ENCODE measurements around the gene CLK4.

Gene CLK4

DNA sequence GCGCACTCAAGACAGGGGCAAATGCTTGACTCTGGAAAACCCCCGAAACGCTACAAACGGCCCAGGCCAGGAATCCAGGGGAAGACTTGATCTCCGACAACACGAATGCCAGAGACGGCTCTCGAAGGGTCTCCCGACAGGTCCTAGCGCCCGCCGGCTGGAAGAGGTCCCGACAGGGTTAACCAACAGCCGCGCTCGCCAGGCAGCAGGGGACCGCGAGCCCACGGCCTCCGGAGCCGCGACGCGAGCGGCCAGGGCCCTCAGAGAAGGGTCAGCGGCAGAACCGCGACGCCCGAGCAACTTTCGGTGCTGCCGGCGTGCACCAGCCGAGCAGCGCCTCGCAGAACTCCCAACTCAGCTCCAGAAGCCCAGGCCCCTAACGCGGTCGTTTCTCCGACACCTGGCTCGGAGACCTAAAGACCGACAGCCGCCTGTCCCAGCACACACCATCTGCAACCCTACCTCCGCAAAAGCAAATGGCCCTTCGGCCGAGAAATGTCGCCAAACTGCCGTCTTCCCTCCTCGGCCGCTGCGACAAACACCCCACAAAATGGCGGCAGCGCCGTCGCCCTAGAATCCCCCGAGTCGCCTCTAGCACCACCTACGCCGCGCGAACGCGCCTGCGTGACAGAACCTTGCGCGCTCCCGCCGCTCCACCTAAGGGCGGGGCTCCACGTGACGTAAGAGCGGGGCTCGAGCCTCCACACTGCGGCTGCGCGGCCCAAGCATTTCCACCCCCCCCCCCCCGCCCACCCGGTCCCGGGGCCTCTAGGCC, at the start of gene CLK4:
TSS of gene CLK4 (minus strand) at position 567 of the 775 bp plus-strand sequence. CDS start 3,634 bp downstream, outside the sequence.
- DNase-seq (ENCODE audit: low read depth) = peak; percentile 96

- DNase-seq (ENCODE audit: low read depth) = no peak
Observed at GRCh38 chr5:178675922-178676321, 49.1 kb upstream of the CLK4 start.

GRCh38 chr5:178674334-178674733, 47.5 kb upstream of the CLK4 start:
- no peak for DNase-seq (ENCODE audit: low read depth)

- DNase-seq (ENCODE audit: low read depth) = no peak
Observed at GRCh38 chr5:178673801-178674295, 47.0 kb upstream of the CLK4 start.

DNA sequence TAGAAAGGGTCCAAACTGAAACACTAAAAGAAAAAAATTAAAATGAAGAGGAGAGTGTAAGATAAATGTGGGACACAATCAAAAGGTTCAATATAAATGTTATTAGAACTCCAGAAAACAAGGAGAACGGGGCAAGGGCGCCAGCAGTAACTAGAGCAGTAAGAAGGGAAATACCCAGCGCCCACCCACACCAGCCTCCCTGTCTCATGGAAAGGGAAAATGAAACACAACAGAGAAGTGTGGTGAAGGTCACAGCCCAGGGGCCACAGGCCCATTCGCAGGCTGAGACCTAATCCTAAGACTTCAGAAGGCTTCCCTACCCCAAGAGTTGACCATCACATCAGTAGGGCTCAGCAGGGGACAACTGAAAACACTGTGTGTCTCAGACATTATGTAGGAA, 45.8 kb upstream of the CLK4 start:
- no peak for DNase-seq (ENCODE audit: low read depth)

- no peak for DNase-seq (ENCODE audit: low read depth)
Observed at GRCh38 chr5:178671602-178672144, 44.8 kb upstream of the CLK4 start.

DNA sequence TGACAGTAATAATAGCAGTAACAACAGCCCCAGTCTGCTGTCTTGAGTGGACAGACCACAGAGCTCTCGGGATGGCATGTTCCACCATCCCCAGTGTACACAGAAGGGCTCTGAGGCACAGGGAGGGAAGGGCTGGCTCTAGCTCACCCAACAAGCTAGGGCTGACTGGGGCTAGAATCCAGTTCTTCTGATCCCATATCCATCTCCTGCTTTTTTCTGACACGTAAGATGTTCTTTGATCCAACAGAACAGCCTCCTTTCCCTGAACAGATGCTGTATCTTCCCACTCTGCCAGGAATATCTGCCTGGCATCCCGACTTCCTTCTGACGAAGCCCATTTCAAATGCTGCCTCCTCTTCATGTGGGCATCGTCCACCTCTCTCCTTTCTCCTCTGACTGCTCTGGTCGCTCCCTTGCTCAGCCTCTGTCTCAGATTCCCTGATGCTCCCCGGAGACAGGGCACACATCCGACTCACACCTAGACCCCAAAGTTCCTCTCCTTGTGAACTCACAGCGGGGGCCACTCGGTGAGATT, 43.6 kb upstream of the CLK4 start:
- DNase-seq (ENCODE audit: low read depth) = no peak

- DNase-seq (ENCODE audit: low read depth) = no peak
Observed at GRCh38 chr5:178668579-178668978, 41.7 kb upstream of the CLK4 start.

DNA sequence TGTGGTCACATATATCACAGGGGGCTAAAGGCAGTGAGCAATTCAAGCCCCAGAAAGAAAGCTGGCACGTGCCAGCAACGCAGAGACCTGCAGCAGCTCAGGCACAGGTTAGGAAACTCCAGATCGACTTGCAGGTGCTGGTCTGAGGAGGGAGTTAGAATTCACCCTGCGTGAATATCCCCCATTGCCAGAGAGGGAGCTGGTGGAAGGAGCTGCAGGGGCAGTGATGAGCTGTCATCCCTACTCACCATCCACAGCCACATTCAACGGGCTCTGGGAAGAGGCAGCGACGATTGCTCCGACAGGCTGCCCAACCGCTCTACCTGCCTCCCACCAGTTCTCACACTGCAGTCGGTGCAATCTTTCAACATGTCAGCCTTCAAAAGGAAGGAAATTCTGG, 40.8 kb upstream of the CLK4 start:
- DNase-seq (ENCODE audit: low read depth) = no peak

GRCh38 chr5:178667101-178667500, 40.3 kb upstream of the CLK4 start:
- DNase-seq (ENCODE audit: low read depth) = no peak

GRCh38 chr5:178664141-178664540, 37.3 kb upstream of the CLK4 start:
- no peak for DNase-seq (ENCODE audit: low read depth)

GRCh38 chr5:178662541-178662860, 35.7 kb upstream of the CLK4 start:
- no peak for DNase-seq (ENCODE audit: low read depth)

GRCh38 chr5:178661836-178662540, 35.1 kb upstream of the CLK4 start:
- no peak for DNase-seq (ENCODE audit: low read depth)

DNA sequence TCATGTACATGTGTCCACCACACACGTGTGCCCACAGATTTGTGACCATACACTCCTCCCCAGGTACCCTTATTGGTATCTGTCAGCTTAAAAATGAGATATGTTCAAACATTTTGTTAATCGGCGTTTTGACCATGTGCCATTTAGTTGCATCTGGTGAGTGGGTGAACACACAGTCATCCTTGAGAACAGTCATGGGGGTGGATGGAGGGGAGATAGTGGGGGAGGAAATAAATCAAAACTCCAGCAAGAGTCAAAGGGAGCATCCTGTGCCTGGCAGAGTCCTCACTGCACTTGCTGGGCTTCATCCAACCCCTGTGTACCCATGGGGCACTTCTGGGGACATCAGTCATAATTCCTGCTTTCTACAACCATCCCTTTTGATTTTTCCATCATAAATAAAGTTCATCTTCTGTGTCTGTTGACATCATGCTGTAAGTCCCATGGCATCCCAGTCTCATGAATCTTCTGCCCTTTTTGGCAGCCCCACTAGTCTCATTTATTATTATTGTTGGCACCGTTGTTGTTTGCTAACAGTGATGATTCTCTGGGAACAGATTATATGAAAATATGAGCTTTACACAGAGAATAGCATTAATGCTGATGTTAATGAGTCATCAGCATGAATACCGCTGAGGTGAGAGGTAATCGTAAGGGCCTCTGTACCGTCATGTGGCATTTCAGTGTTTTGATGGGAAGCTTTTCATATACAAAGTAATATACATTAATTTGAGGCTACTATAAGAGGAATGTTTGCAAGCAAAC, 24.4 kb upstream of the CLK4 start:
- DNase-seq (ENCODE audit: low read depth) = no peak

DNA sequence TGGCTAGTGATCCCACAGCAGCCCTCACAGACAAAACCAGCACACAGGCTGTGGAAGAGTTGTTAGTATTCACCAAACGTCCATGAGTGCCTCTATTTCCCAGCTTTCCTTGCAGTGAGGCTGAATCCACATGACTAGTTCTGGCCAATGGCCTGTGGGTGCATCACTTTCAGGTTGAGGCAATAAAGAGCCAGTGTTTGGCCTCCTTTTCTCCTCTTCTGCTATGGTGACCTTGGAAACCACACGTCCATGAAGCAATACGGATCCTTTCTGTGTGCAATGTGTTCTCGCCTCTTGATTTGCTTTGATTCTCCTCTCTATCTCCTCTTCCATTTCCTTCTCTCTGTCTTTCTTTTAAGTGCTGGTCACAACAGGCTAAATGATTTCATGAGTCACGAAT, 23.4 kb upstream of the CLK4 start:
- no peak for DNase-seq (ENCODE audit: low read depth)

DNA sequence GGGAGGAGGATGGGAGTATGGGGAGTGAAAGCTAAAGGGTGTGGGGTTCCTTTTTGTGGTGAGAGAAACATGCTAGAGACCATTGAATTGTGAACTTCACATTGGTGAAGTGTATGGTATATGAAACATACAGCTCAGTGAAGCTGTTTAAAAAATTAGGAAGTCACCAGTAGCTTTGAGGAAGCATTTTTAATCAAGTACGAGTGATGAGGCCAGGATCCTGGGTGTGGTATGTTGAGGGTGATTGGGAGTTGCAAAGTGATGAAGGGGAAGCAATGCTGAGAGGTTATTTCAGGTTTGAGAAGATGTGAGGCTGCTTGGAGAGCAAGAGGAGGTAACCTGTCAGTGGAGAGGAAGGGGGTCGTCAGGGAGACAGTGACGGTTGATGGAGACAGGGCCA, 22.7 kb upstream of the CLK4 start:
- no peak for DNase-seq (ENCODE audit: low read depth)

- no peak for DNase-seq (ENCODE audit: low read depth)
Observed at GRCh38 chr5:178644826-178645545, 18.1 kb upstream of the CLK4 start.

DNA sequence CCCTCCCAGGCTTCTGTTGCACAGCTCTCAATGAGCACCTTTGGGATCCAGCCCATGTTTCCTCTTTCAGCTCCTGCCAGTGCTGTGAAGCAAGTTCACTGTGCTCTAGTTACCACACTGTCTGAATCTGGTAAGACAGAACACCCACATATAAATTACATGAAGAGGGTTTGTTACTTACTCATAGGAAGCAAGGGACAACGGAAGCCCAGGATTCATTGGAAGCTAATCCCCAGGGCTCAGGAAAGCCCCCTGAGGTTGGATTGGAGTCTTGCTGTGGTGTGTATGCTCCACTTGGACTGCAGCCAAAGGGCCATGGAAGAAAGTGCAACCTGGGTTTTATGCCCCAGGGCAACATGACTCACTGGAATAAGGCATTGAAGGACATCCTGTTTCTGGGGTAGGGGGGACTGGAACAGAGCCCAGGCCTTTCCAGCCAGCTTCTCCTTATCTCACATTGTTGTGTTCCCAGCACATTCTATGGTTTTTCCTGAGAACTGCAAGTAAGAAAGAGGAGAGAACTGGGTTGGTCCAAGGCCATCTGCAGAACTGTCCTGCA, 15.6 kb upstream of the CLK4 start:
- DNase-seq (ENCODE audit: low read depth) = no peak

GRCh38 chr5:178641711-178642110, 14.9 kb upstream of the CLK4 start:
- no peak for DNase-seq (ENCODE audit: low read depth)

- no peak for DNase-seq (ENCODE audit: low read depth)
Observed at GRCh38 chr5:178640331-178641045, 13.6 kb upstream of the CLK4 start.

Data from activated T-cell treated with anti-CD3 and anti-CD28 coated beads for 24 hours (primary cell).